ENCODE measurements around the gene ARHGAP23. TPM values are rescaled to one million over a fixed set of nuclear protein-coding genes. Genes with fewer than 3 reads are reported as not detected.
"Not testable (repeated sequence)": the region's sequence is repeated elsewhere in the genome, so short reads cannot be mapped to it uniquely, and the experiment has no call there.

ARHGAP23 gene
- total RNA-seq, 4 donors from 2014 or later, result 2.6 to 119 (median 15.2) TPM

- Histone ChIP-seq H3K4me1 (peaks cover 0 to 11% of the 10 kb centered on the region in 2 donors), H3K27me3 (no peaks in the 10 kb centered on the region), H3K9me3 (no peaks in the 10 kb centered on the region), H3K4me3 (no peak overlapping the region), H3K36me3 (no peaks in the 10 kb centered on the region), H3K27ac (no peak overlapping the region)
- no peak for DNase-seq
- TF ChIP-seq CTCF (IDR thresholded peaks at IDR 0.05), result no peak
- TF ChIP-seq POLR2A (IDR thresholded peaks at IDR 0.05), result no peak
- intact Hi-C loops (cut with DNase I; ENCODE audit: low total_unique reads), result no loop called here
Measured at GRCh38 chr17:38509772-38510420, 81.6 kb downstream of the ARHGAP23 start.

- Histone ChIP-seq H3K9me3 (no peaks in the 10 kb centered on the region), H3K36me3 (no peaks in the 10 kb centered on the region), H3K4me3 (no peak overlapping the region), H3K27ac (no peak overlapping the region), H3K4me1 (peaks cover 0 to 11% of the 10 kb centered on the region in 2 donors), H3K27me3 (no peaks in the 10 kb centered on the region)
- intact Hi-C loops (cut with DNase I; ENCODE audit: low total_unique reads), result no loop called here
- TF ChIP-seq POLR2A (IDR thresholded peaks at IDR 0.05) (no peak), CTCF (IDR thresholded peaks at IDR 0.05) (peak in 1 of 4 experiments; percentile 21)
- no peak for DNase-seq
Measured at GRCh38 chr17:38510421-38511149, 82.3 kb downstream of the ARHGAP23 start.

GRCh38 chr17:38511150-38512108 lies 83.2 kb downstream of the ARHGAP23 start:
- Histone ChIP-seq H3K9me3 (no peaks in the 10 kb centered on the region), H3K27me3 (no peaks in the 10 kb centered on the region), H3K27ac (peak overlapping the region; percentile 41 to 62), H3K36me3 (no peaks in the 10 kb centered on the region), H3K4me3 (no peak overlapping the region), H3K4me1 (peaks cover 0 to 11% of the 10 kb centered on the region in 2 donors)
- peak; percentile 61 to 62 for DNase-seq
- TF ChIP-seq POLR2A (IDR thresholded peaks at IDR 0.05), result no peak
- TF ChIP-seq CTCF (IDR thresholded peaks at IDR 0.05), result no peak
- intact Hi-C loops (cut with DNase I; ENCODE audit: low total_unique reads), result no loop called here

- H3K27me3 ChIP-seq, result no peaks in the 10 kb centered on the region
- peaks cover 0 to 11% of the 10 kb centered on the region in 2 donors for H3K4me1 ChIP-seq
- intact Hi-C loops (cut with DNase I; ENCODE audit: low total_unique reads), result no loop called here
- TF ChIP-seq POLR2A (IDR thresholded peaks at IDR 0.05), result no peak
- TF ChIP-seq CTCF (IDR thresholded peaks at IDR 0.05), result no peak
- no peak overlapping the region for H3K4me3 ChIP-seq
- H3K36me3 ChIP-seq, result no peaks in the 10 kb centered on the region
- peak overlapping the region in 1 of 2 donors; percentile 1 for H3K27ac ChIP-seq
- DNase-seq, result no peak
- H3K9me3 ChIP-seq, result no peaks in the 10 kb centered on the region
Measured at GRCh38 chr17:38512473-38513058, 84.3 kb downstream of the ARHGAP23 start.

- intact Hi-C loops (cut with DNase I; ENCODE audit: low total_unique reads); H3K9me3 ChIP-seq; H3K36me3 ChIP-seq; H3K27ac ChIP-seq; DNase-seq; H3K4me1 ChIP-seq; H3K4me3 ChIP-seq: not testable (repeated sequence)
- H3K27me3 ChIP-seq, result peaks cover 0 to 13% of the 10 kb centered on the region in 2 donors
Measured at GRCh38 chr17:38526526-38526925, 98.3 kb downstream of the ARHGAP23 start.

GRCh38 chr17:38528141-38528540 lies 99.9 kb downstream of the ARHGAP23 start:
- DNase-seq; H3K36me3 ChIP-seq; H3K27ac ChIP-seq; H3K4me1 ChIP-seq; intact Hi-C loops (cut with DNase I; ENCODE audit: low total_unique reads); H3K4me3 ChIP-seq; H3K9me3 ChIP-seq: not testable (repeated sequence)
- peaks cover 0 to 22% of the 10 kb centered on the region in 2 donors for H3K27me3 ChIP-seq

GRCh38 chr17:38530856-38531255 lies 102.6 kb downstream of the ARHGAP23 start:
- peaks cover 0 to 22% of the 10 kb centered on the region in 2 donors for H3K27me3 ChIP-seq
- H3K36me3 ChIP-seq; H3K9me3 ChIP-seq; intact Hi-C loops (cut with DNase I; ENCODE audit: low total_unique reads); H3K27ac ChIP-seq; DNase-seq; H3K4me3 ChIP-seq; H3K4me1 ChIP-seq: not testable (repeated sequence)

- H3K4me3 ChIP-seq; DNase-seq; H3K36me3 ChIP-seq; H3K9me3 ChIP-seq; intact Hi-C loops (cut with DNase I; ENCODE audit: low total_unique reads); H3K27ac ChIP-seq; H3K4me1 ChIP-seq: not testable (repeated sequence)
- peaks cover 0 to 22% of the 10 kb centered on the region in 2 donors for H3K27me3 ChIP-seq
Measured at GRCh38 chr17:38531761-38532160, 103.5 kb downstream of the ARHGAP23 start.
